Airway epithelial cell (primary cell): ENCODE results near the gene CDK1. TPM values are rescaled to one million over a fixed set of nuclear protein-coding genes. Genes with fewer than 3 reads are reported as not detected.

Experiments
- total RNA-seq: library from RNA; depleted of rRNA; stranded (reverse); fragments of >200 nt; gene quantifications from 2 replicates; pipeline ENCODE4 v1.2.3, GENCODE V29; 2015

CDK1 gene
- 52.7 and 71.8 TPM in 2 replicates for total RNA-seq

DNA sequence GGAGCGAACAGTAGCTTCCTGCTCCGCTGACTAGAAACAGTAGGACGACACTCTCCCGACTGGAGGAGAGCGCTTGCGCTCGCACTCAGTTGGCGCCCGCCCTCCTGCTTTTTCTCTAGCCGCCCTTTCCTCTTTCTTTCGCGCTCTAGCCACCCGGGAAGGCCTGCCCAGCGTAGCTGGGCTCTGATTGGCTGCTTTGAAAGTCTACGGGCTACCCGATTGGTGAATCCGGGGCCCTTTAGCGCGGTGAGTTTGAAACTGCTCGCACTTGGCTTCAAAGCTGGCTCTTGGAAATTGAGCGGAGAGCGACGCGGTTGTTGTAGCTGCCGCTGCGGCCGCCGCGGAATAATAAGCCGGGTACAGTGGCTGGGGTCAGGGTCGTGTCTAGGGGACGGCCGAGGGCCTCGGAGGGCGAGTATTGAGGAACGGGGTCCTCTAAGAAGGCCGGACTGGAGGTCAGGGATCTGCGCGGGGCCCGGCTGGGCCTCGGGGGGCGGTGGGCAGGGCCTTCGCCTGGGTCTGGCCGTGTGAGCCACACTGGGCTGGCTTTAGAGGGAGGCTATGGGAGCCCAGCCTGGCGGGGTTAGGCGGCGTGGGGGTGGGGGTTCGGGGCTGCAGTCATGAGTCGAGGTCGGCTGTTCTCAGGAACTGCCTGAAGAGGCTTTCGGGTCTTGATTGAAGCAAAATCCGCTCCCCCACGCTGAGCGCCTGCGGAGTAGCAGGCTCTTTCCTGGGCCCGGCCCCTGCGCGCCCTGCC, at the start of gene CDK1:
TSS of gene CDK1 (plus strand) at position 265 of the 757 bp plus-strand sequence. CDS start 1,688 bp downstream, outside the sequence.

Other genes with a start within 250 kb of the CDK1 start
- 4.8 and 13.8 TPM in 2 replicates for gene RHOBTB1, start 165.7 kb downstream of the CDK1 start, total RNA-seq